Neural cell (in vitro differentiated cells): ENCODE results near the gene PBX1.

Experiments used
- CTCF ChIP-seq: fragments of 450-650 bp; IDR thresholded peaks from 2 replicates; pipeline ENCODE4 v1.5.1; 2014; ENCODE audit warnings: antibody characterized with exemption, mild to moderate bottlenecking, moderate library complexity; ENCODE audit not compliant: poor library complexity, severe bottlenecking
- EP300 ChIP-seq: fragments of 450-650 bp; conservative IDR thresholded peaks from 2 replicates; pipeline ENCODE4 v1.6.1; 2014; ENCODE audit warnings: antibody characterized with exemption, mild to moderate bottlenecking, moderate library complexity; ENCODE audit not compliant: poor library complexity, severe bottlenecking
- POLR2AphosphoS5 ChIP-seq: IDR thresholded peaks from 2 replicates; pipeline ENCODE4 v1.6.1; 2012
- RAD21 ChIP-seq: fragments of 450-650 bp; conservative IDR thresholded peaks from 2 replicates; pipeline ENCODE4 v1.6.1; 2014; ENCODE audit warnings: antibody characterized with exemption, mild to moderate bottlenecking, moderate library complexity
- TAF1 ChIP-seq: IDR thresholded peaks from 2 replicates; pipeline ENCODE4 v1.6.1; 2012; ENCODE audit warnings: low read depth
- TF ChIP-seq, protein P1 (sequence below): IDR thresholded peaks from 2 replicates; pipeline ENCODE4 v1.6.1; 2012; ENCODE audit warnings: borderline replicate concordance

GRCh38 chr1:164783778-164784555, 225.0 kb downstream of the PBX1 start:
- TF ChIP-seq CTCF (no peak), EP300 (no peak), POLR2AphosphoS5 (no peak), TAF1 (no peak), RAD21 (no peak)
- TF ChIP-seq, protein P1, sequence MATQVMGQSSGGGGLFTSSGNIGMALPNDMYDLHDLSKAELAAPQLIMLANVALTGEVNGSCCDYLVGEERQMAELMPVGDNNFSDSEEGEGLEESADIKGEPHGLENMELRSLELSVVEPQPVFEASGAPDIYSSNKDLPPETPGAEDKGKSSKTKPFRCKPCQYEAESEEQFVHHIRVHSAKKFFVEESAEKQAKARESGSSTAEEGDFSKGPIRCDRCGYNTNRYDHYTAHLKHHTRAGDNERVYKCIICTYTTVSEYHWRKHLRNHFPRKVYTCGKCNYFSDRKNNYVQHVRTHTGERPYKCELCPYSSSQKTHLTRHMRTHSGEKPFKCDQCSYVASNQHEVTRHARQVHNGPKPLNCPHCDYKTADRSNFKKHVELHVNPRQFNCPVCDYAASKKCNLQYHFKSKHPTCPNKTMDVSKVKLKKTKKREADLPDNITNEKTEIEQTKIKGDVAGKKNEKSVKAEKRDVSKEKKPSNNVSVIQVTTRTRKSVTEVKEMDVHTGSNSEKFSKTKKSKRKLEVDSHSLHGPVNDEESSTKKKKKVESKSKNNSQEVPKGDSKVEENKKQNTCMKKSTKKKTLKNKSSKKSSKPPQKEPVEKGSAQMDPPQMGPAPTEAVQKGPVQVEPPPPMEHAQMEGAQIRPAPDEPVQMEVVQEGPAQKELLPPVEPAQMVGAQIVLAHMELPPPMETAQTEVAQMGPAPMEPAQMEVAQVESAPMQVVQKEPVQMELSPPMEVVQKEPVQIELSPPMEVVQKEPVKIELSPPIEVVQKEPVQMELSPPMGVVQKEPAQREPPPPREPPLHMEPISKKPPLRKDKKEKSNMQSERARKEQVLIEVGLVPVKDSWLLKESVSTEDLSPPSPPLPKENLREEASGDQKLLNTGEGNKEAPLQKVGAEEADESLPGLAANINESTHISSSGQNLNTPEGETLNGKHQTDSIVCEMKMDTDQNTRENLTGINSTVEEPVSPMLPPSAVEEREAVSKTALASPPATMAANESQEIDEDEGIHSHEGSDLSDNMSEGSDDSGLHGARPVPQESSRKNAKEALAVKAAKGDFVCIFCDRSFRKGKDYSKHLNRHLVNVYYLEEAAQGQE, result no peak
